WTC11 (cell line): Measurements from ENCODE around the gene ZNF382.

Source experiments
- ATF1 ChIP-seq: sonication (generic); formaldehyde crosslinking; IDR thresholded peaks from 2 replicates; pipeline ENCODE4 v1.8.1; 2023; ENCODE audit warnings: mild to moderate bottlenecking, moderate library complexity, missing genetic modification reagents
- ATF6 ChIP-seq: sonication (generic); formaldehyde crosslinking; IDR thresholded peaks from 2 replicates; pipeline ENCODE4 v1.8.1; 2023; ENCODE audit warnings: mild to moderate bottlenecking, missing genetic modification reagents
- CTCF ChIP-seq: fragments of 200-600 bp; IDR thresholded peaks from 2 replicates; pipeline ENCODE4 v1.8.0; 2022; ENCODE audit warnings: antibody characterized with exemption
- GABPB1 ChIP-seq: sonication (generic); formaldehyde crosslinking; IDR thresholded peaks from 2 replicates; pipeline ENCODE4 v1.8.1; 2023; ENCODE audit warnings: mild to moderate bottlenecking, missing genetic modification reagents
- MAX ChIP-seq: sonication (generic); formaldehyde crosslinking; IDR thresholded peaks from 2 replicates; pipeline ENCODE4 v1.8.0; 2022; ENCODE audit warnings: mild to moderate bottlenecking, missing genetic modification reagents
- NR2C2 ChIP-seq: sonication (generic); formaldehyde crosslinking; IDR thresholded peaks from 2 replicates; pipeline ENCODE4 v1.8.0; 2022; ENCODE audit warnings: mild to moderate bottlenecking, missing genetic modification reagents
- NR3C1 ChIP-seq: sonication (generic); formaldehyde crosslinking; conservative IDR thresholded peaks from 2 replicates; pipeline ENCODE4 v1.8.1; 2023; ENCODE audit warnings: low read depth, mild to moderate bottlenecking, missing genetic modification reagents
- ZNF138 ChIP-seq: sonication (generic); formaldehyde crosslinking; conservative IDR thresholded peaks from 2 replicates; pipeline ENCODE4 v1.8.1; 2022; ENCODE audit warnings: mild to moderate bottlenecking, moderate library complexity, missing genetic modification reagents
- ZNF219 ChIP-seq: sonication (generic); formaldehyde crosslinking; IDR thresholded peaks from 2 replicates; pipeline ENCODE4 v1.8.0; 2023; ENCODE audit warnings: missing genetic modification reagents, mild to moderate bottlenecking, borderline replicate concordance
- TF ChIP-seq, protein P1 (sequence below): sonication (generic); formaldehyde crosslinking; IDR thresholded peaks from 2 replicates; pipeline ENCODE4 v1.8.1; 2023; ENCODE audit warnings: mild to moderate bottlenecking, missing genetic modification reagents, moderate library complexity

DNA sequence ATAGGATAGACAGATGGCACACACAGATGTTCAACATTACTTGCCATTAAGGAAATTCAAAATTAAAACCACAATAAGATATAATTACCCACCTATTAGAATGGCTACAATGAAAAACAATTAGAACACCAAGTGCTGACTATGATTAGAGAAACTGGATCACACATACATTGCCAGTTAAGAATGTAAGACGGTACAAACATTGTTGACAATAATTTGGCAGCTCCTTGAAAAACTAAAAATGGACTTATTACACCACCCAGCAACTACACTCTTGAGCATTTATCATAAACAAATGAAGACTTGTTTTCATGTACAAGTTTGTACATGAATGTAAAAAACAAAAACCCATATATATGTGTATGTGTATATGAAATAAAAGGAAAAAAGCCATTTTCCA, 47.8 kb downstream of the ZNF382 start:
- TF ChIP-seq CTCF (no peak), MAX (CRISPR knock-in tag) (no peak), ZNF138 (CRISPR knock-in tag) (no peak), GABPB1 (no peak), ATF6 (CRISPR knock-in tag) (no peak), NR2C2 (CRISPR knock-in tag) (no peak), NR3C1 (CRISPR knock-in tag) (no peak), ATF1 (CRISPR knock-in tag) (no peak), ZNF219 (no peak)
- TF ChIP-seq, protein P1, sequence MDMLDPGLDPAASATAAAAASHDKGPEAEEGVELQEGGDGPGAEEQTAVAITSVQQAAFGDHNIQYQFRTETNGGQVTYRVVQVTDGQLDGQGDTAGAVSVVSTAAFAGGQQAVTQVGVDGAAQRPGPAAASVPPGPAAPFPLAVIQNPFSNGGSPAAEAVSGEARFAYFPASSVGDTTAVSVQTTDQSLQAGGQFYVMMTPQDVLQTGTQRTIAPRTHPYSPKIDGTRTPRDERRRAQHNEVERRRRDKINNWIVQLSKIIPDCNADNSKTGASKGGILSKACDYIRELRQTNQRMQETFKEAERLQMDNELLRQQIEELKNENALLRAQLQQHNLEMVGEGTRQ (CRISPR knock-in tag) = no peak
